Hippocampal formation (tissue), 2 donors: ENCODE data around the gene MYBPC3.
A peak's percentile ranks its signal among the peaks of the same experiment; 100 is the strongest.

Experiments
- DNase-seq, 2 donors: peaks; one replicate each; lab custom pipeline; 2025; lab: John Stamatoyannopoulos, UW

Gene MYBPC3

DNA sequence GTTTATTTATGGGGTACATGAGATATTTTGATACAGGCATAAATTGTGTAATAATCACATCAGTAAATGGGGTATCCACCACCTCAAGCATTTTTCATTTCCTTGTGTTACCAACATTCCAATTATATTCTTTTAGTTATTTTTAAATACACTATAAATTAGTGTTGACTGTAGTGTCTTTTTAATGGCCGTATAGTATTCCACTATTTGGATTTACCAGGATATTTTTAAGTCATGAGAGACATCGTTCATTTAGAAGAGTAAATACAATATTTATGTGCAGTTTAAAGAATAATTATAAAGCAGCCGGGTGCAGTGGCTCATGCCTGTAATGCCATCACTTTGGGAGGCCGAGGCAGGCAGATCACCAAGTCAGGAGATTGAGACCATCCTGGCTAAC lies 32.0 kb upstream of the MYBPC3 start:
- DNase-seq = no peak

DNA sequence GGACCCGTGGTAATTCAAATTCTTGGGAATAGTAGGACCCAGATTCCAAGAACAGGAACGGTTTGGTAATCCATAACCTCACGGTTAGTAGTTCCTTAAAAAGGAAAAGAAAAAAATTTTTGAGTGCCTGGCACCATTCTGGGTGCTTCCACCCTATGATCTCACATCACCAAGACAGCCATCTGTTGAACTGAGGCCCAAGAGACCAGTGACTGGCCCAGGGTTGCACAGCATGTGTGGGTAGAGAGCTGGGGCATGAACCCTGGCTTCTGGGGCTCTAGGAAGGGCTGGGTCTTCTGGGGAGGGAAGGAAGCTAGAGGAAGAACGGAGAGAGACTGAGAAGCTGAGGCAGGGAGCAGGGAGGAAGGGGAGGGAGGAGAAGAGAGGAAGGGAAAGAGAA lies 30.6 kb upstream of the MYBPC3 start:
- DNase-seq = no peak

DNA sequence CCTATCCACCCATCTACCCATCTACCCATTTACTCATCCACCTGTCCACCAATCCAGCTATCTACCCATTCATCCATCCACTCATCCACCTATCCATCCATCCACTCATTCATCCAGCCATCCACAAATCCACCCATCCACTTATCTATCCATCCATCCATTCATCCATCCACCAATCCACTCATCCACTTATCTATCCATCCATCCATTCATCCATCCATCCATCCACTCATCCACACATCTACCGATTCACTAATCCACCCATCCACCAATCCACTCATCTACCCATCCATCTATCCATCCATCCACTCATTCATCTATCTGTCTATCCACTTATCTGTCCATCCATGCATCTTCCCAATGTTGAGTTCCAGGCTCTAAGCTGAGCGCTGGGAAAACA lies 27.6 kb upstream of the MYBPC3 start:
- no peak for DNase-seq

DNA sequence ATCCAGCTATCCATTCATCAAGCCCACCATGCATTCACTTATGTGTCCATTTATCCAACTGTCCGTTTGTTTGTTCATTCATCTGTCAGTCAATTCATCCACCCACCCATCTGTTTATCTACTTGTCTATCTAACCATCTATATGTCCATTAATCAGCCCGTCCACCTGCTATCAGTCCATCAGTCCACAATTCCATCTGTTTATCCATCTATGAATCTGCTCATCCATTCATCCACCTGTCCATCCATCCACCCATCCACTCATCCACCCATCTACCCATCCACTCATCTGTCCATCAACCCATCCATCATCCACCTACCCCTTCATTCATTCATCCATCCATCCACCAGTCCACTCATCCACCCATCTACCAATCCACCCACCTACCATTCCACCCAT lies 26.8 kb upstream of the MYBPC3 start:
- DNase-seq = no peak

DNA sequence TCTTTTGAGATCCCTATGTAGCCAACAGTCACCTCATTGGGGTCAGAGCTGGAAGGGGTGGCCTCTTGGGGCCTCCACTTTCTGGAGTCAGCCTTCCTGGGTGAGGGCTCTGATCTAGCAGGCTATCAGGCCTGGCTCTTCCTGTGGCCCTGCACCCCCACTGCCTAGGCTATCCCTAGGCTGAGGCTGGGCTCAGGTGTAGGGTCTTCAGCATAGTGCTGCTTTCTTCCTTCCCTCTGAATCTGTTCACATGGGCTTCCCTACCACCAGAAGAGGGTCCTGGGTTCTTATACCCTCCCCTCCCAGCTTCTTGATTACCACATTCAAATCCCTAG lies 26.3 kb upstream of the MYBPC3 start:
- DNase-seq = no peak

DNA sequence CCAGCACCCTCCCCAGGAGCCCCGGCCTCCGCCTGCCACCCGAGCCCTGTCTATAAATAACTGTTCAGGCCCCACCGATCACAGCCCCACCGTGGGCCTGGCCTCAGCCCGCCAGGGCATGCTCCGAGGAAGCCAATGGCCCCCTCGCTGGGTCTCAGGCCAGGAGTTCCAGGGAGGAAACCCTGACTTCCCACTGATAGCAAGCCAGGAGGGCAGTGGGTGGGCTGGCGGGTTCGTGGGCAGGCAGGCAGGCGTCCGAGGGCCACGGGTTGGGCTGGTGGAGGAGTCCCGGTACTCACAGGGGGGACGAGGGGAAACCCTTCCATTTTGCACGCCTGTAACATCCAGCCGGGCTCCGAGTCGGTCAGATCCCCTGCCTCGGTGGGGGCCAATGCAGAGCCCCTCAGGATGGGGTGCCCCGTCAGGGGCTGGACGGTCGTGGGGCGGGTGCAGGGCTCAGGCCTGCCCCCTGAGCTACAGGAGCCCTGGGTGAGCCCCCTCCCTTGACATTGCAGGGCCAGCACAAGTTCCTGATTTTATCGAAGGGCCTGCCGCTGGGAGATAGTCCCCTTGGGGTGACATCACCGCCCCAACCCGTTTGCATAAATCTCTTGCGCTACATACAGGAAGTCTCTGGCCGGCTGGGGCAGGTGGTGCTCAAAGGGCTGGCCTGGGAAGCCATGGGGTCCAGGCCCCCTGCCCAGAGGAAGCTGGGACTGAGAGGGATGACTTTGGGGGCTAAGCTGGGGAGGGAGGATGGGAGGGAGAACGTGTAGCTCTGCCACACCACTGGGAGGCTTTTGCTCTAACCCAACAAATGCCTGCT lies 25.7 kb upstream of the MYBPC3 start, which contains the start of gene SPI1:
Gene SPI1, minus strand, starts transcription at position 538 of the 826 bp plus-strand sequence. Its CDS starts 194 bp downstream, at position 344.
- DNase-seq = no peak

DNA sequence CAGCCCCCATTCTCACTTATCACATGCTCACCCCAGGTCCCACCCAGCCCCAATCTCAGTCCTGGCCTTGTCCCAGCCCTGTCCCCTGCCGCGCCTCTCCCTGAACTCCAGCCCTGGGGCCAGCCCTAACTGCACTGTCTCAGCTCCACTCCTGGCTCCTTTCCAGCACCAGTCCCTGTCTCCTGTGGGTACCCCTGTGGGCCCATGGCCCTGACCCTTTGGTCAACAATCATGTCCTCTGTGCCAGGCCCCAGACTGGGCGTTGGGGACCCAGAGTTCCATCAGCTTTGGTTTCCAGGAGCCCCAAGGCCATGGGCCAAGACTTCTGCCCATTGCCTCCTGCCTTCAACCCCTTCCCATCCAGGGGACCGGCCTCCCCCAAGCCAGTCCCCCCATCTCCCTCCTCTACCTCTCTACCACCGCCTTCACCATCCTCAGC lies 25.1 kb upstream of the MYBPC3 start:
- DNase-seq = no peak

DNA sequence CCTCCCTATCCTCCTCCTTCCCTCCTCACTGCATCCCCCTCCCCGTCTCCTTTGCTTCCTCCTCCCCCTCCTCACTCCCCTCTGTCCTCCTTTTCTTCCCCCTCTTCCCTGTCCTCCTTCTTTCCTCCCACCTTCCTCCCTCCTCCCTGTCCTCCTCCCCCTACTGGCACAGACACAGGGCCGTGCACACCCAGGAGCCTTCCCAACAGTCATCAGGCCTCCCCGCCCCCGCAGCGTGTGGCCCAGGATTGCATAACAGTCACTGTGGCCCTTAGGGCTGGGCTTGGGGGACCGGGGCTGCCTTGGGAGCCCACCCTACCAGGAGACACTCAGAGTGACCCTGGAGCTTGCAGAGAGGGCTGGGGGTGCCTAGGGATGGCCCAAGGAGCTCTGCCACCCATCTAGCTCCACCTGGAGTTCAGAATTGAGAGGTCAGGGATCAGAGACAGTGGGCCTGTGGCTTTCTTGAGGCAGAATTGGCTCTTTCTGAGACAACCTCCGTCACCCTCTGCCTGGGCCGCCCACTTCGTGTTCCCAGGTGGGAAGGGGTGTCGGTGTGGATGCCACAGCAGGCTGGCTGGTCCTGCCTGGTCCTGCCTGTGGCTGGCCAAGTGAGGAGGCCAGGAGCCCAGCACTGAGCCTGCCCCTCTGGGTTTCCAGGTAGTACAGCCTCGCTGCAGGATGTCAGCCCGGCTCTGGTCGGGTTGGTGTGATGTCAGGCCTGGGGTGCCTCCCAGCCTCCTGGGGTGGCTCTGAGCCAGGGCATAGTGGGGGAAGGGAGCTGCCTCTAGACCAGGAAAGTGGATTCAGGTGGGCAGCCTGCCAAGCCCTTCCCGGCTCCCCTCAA lies 24.2 kb upstream of the MYBPC3 start:
- no peak for DNase-seq

DNA sequence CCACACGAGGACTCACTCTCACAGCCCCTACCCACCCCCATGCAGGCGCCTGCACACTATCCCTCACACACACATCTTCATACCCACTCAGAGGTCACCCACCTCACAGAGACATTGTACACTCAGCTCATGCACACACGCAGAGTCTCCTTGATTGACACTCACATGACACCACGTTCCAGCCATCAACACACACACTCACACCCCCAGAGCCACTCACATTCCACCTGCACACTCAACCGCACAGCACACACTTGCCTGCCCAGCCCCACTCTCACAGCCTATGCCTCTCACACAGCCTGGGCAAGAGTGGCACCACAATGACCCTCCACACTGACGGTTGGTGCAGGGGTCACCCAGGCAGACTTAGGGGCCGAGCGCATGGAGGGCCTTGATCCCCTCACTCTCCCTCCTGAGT lies 23.6 kb upstream of the MYBPC3 start:
- DNase-seq = no peak

DNA sequence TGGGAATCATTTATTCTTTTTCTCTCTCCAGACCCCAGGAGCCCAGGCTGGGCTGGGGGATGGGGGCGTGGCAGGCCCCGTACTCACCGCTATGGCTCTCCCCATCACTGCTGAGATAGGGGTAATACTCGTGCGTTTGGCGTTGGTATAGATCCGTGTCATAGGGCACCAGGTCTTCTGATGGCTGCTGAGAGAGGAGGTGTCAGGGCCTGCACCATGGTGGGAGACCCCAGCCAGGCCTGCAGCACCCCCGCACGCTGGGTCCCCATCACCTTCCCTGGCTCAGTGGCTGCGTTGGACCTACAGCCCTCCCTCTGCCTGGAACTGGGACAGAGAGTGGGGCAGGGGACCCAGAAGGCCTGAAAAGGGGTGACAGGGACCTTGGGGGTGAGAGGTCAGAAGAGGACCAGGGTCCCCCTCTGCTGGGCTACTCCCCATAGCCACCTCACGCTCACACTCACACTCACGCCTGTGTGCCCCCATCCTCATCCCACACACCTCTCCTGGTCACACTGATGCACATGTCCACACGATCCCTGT lies 23.1 kb upstream of the MYBPC3 start:
- DNase-seq = no peak

DNA sequence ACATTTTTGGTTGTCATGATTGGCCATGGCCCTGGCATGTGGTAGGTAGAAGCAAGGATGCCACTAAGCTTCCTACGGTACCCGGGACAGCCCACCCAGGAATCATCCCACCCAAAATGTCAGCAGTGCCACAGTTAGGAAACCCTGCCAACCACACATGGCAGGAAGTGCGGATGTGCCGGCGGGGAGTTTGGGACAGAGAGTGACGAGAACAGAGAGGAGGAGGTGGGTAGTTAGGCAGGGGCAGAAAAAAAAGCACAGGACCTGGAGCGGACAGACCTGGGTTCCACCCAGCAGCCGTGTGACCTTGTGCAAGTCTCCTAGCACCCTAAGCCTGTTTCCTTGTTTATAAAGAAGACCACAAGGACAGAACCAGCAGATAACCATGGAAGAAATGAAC lies 22.5 kb upstream of the MYBPC3 start:
- DNase-seq = no peak

DNA sequence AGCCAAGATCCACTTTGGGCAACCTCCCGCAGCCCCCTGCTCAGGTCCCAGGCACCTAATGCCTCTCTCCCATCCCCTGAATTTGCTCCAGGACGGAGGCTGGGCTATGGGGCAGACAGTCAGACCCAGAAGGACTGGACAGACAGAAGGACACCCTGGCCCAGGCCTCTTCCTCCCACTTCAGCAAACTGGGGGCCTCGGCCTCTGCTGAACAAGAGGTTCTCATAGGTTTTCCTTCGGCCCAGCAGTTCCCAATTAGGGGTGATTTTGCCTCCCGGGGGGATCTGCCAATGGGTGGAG lies 22.2 kb upstream of the MYBPC3 start:
- no peak for DNase-seq

DNA sequence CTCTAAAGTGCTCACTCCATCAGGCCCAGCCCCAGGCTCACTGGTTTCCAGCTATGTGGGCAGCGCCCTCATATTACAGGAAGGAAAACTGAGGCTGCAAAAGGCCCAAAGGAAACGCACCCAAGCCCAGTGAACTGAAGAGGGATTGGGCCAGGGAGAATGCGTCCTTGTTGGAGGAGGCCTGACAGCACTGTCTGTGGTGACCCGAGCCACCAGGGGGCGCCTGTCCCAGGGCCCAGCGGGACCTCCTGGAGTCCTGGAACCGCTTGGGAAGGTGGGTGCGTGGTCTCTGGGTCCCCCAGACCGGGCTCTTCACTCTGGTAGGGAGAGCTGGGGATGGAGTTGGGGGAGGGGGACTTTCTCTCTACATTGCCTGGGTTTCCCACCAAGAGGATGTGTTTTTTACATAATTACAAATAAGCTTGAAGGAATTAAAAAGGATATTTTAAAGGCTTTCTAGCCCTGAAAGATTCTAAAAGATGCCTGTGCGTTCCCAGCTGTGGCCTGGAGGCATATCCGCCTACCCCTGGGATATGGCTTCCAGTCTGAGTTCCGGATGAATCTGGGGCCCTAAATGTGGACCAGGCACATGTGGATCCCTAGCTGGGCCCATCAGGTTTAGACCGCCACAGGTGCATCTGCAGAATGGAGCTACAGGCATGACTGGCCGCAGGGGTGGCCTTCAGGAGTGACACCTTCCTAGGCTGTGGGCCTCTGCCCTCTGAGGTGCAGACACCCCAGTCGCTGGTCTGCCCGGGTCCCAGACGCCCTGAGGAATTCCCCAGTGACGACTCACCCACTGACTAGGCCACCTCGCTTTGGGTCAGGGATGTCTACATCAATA lies 21.6 kb upstream of the MYBPC3 start:
- DNase-seq = peak; percentile 17 to 60

DNA sequence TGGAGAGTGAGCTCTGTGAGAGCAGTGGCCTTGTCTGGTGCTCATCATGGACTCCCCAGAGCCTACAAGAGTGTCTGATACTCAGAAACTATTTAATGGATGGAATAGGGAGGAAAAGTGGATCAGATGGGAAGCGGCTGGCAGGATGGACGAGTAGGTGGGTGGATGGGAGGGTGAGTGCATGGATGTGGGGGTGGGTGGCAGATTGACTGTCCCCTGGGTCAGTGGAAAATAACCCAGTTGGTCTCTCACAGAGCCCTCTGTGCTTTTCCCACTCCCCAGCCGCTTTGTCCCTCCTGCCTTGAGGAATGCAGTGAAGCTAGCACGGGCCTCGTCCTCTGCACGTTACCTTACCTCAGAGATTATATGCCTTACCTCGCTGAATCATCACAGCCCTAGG lies 19.9 kb upstream of the MYBPC3 start:
- no peak for DNase-seq

DNA sequence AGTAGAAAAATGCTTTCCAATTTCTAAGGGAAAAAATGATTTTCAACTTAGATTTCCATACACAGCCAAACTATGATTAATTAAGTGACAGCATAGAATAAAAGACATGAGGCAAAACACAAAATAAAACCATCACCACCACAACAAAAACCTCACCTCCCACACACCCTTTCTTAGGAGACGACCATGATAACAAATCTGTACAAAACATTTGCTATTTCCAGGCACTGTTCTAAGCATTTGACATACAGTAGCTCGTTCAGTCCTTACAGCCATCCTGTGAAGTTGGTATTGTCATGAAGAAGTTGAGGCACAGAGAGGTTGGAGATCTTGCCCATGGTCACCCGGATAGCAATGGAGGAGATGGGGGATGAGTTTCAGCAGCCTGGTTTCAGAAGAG lies 17.2 kb upstream of the MYBPC3 start:
- no peak for DNase-seq

DNA sequence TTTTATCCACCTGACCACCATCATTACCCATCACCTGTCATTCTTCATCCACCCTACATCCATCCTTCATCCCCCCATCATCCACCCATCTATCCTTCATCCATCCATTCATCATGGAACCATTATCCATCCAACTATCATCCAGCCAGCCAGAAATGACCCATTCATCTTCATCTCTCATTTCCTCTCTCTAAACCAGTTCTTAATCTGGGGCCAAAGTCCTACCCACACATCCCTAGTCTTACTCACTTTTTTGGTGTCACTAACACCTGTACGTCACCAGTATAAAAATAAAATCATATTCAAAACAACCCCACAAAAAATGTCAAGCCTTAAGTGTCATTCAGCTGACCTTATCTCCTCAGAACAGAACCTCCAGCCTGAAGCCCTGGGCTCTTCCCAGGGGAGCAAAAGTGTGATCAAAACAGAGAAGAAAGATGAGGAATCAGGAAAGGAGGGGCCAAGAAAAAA lies 13.6 kb upstream of the MYBPC3 start:
- DNase-seq = no peak

DNA sequence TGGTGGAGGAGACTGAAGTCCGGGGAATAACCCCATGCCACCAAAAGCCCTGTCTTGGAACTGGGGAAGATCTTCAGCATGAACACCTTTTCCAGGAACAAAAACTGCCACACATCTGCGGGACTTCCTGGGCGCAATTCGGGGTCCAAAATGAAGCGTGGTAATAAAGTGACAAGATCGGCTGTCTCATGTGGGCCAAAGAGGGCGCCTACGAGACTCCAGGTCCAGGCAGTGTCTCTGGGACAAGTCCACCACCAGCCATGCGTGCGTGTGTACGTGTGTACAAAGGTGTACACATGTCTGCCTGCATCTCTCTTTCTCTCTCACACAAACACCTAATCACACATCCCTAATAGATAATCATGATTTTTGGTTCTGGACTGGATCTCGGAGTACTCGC lies 8.9 kb upstream of the MYBPC3 start:
- DNase-seq = no peak

DNA sequence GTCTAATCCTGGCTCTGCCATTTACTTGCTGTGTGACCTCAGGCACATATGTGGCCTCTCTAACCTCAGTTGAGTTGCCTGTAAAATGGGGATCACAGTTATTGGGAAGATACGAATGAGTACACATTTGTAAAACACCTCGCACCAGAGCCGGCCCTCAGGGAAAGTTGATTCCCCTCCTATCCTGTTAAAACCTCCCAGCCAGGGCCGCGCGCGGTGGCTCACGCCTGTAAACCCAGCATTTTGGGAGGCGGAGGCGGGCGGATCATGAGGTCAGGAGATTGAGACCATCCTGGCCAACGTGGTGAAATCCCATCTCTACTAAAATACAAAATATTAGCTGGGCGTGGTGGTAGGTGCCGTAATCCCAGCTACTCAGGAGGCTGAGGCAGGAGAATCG lies 7.8 kb upstream of the MYBPC3 start:
- no peak for DNase-seq

DNA sequence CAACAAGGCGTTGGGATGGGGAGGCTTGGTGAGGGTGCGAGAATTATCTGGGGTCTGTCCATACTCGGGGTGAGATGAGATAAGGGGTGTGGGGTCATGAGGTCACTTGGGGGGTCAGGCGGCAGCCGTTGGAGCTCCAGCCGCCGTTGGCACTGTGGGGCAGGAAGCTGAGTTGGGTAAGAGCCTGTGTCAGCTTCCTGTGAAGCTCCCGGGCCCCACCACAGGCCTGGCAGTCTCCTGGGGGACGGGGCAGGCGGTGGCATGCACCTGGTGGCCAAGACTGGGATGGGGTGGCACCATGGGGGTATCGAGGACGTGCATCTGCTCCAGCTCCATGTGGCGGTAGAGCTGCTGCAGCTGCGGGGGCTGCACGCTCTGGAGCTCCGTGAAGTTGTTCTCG lies 7.1 kb upstream of the MYBPC3 start:
- DNase-seq = no peak

DNA sequence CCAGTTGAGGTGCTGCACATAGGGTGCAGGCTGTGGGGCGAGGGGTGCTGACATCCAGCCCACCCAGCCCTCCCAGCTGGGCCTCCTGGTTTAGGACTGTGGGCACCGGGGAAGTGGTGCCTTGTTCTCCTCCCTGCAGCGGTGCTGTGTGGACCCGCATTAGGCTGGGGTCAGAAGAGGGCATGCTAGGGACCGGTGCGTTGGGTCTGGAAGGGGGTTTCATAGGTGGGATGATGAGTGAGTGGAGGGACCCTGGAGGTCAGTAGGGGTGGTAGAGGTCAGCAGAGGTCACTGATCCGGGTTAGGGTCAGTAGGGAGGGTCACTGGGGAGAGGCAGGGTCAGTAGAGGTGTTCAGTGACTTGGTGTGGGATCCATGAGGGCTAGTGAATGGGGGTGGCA lies 6.7 kb upstream of the MYBPC3 start:
- no peak for DNase-seq

DNA sequence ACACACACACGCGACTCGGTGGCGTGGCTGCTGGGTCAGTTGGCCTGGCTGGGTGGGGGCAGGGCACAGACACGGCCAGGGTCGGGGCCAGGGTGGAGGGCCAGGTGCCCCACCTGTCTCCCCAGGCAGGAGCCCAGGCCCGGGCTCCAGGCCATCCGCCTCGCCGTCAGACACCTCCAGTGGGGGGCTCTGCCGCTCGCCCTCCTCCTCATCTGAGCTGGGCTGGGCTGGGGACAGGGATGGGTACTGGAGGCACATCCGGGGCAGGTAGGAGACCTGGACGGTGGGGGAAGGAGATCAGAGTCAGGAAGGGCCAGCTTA lies 6.2 kb upstream of the MYBPC3 start:
- no peak for DNase-seq

DNA sequence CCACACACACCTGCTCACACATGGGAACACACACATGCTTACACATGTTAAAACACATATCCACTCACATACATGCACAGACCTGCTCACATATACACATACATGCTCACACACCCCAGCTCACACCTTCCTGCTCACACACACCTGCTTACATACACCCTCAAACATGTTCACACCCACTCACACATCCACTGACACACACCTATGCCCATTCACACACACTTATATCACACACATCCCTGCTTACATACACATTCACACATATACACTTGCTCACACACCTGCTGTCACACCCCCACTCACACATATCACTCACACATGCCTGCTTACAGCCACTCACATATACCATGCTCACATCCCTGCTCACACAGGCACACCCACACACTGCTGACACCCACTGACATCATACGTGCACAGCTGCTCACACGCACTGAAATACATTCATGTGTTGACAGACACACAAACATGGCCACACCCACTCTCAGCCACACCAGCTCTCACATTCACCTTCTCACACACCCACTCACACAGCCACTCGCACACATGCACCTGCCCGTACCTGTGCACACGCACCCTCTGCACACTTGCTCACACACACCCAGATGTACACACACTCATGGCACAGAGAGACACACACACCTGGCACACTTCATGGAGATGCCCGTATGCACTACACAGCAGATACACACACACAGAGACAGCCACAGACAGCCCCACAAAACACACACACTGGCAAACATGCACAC lies 5.7 kb upstream of the MYBPC3 start:
- DNase-seq = no peak
